Adipose tissue (tissue), 3 donors: ENCODE data around the gene FCHSD2. TPM values are rescaled to one million over a fixed set of nuclear protein-coding genes. Genes with fewer than 3 reads are reported as not detected.
"Not testable (repeated sequence)": the region's sequence is repeated elsewhere in the genome, so short reads cannot be mapped to it uniquely, and the experiment has no call there.

Experiments
- H3K27ac ChIP-seq: one replicate; pipeline ENCODE4 v1.5.1; 2013; ENCODE audit warnings: low read depth, low read length
- WGBS, 3 donors: extraction: QIAGEN DNeasy Blood & Tissue Kit; methylation state at CpG; one replicate each; pipeline ENCODE4 v1.1.7; 2013; 5-methylcytosine and 5-hydroxymethylcytosine counted together
- polyA plus RNA-seq, 3 donors: library from polyadenylated mRNA; stranded (reverse); fragments of 200-250 nt; gene quantifications; one replicate each; pipeline ENCODE4 v1.2.3, GENCODE V29; 2013
- donor health status: healthy with polysubstance abuse.
- donor health status: Bipolar disorder and iron deficiency.
- donor health status: healthy.

Gene FCHSD2
- polyA plus RNA-seq, 3 donors: 4.9 to 17.8 (median 16.3) TPM

DNA sequence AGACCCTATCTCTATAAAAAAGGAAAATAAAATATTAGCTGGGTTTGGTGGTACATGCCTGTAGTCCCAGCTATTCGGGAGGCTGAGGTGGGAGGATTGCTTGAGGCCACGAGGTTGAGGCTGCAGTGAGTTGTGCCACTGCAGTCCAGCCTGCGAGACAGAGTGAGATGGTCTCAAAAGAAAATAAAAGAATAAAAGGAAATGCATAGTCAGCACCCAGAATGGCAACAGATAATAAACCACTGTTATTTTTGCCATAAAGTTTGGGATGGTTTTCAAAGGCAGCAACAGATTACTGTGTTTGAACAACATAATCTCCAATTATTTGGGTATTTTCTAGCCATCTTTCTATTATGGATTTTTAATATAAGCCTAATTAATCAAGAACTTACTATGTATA, 266.0 kb downstream of the FCHSD2 start:
- 98 to 100% (median 99%) methylated on average over 3 of the region's 3 CpGs for WGBS, 3 donors
- no peak overlapping the region for H3K27ac ChIP-seq

DNA sequence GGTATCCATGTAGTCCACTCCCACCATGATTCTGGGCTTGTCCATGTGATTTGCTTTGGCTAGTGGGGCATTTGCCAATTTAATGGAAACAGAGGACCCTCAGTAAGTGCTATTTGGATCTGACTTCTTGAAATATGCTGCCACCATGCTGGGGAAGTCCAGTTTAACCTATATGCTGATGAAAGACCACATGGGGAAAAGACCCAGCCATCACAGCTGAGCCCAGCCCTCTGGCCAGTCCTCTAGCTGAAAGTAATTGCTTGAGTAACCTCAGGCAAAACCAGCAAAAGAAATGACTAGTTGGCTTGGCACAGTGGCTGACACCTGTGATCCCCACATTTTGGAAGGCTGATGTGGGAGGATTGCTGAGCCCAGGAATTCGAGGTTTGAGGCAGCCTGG, 266.4 kb downstream of the FCHSD2 start:
- 96 to 100% (median 97%) methylated on average over 1 of the region's 1 CpG for WGBS, 3 donors
- no peak overlapping the region for H3K27ac ChIP-seq

DNA sequence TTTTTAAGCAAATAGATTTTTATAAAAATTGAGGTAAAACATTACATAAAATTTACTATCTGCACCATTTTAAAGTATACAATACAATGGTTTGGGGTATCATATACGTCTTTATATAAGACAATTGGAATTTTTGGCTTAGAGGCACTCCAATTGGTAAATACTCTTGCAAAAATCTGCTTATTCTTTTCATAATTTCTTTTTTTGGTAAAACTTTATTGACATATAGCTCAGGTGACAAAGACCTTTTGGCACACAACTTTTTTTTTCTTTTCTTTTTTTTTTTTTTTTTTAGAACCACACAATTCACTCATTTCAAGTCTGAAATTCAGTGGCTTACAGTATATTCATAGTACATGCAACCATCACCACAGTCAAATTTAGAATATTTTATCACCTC, 270.1 kb downstream of the FCHSD2 start:
- 95 to 98% (median 97%) methylated on average over 1 of the region's 1 CpG for WGBS, 3 donors
- no peak overlapping the region for H3K27ac ChIP-seq

DNA sequence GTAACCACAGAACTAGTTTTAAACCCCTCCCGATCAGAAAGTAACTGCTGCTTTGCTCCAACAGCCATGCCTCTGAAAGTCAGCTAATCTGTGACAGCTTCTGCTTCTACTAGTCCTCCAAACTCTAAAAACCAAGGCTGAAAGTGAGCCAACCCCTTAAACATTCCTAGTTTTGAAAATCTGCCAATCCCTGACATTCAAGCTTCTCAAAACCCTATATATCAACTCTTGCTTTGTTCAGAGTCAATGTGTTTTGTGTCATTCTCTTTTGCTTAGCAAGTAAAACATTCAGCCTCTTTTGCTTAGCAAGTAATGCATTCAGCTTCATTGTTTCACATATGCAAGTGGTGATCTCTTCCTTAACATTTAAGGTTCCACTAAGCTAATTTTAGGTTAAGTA, 271.0 kb downstream of the FCHSD2 start:
- WGBS, 3 donors: 67 to 88% (median 87%) methylated on average over 1 of the region's 1 CpG
- no peak overlapping the region for H3K27ac ChIP-seq

DNA sequence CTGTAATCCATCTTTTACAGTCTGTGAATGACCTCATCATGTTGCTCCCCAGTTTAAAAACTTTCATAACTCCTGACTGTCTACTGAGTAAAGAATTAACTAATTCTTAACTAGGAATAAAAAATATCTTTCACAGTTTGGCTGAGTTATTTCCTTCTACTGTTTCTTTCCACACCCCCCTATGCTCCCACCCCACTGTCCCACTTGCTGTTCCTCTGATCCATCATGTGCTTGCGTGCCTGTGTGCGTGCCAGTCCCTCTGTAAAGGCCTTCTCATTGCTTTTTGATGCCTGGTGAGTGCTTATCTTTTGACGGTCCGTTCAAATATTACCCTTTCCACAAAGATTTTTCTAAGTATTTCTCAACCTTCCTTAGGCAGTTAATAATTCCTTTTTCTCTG, 272.3 kb downstream of the FCHSD2 start:
- 58 to 82% (median 72%) methylated on average over 4 of the region's 4 CpGs for WGBS, 3 donors
- H3K27ac ChIP-seq: no peak overlapping the region

DNA sequence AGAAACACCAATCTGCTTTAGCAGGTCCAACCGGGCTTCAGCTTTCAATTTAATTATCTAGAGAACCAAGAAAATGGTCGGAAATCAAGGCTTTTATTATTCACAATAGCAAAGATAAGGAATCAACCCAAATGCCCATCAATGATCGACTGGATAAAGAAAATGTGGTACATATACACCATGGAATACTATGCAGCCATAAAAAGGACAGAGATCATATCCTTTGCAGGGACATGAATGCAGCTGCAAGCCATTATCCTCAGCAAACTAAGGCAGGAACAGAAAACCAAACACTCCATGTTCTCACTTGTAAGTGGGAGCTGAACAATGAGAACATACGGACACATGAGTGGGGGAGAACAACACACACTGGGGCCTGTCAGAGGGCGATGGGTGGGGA, 274.1 kb downstream of the FCHSD2 start:
- WGBS, 3 donors: 97 to 98% (median 98%) methylated on average over 5 of the region's 5 CpGs
- no peak overlapping the region for H3K27ac ChIP-seq

DNA sequence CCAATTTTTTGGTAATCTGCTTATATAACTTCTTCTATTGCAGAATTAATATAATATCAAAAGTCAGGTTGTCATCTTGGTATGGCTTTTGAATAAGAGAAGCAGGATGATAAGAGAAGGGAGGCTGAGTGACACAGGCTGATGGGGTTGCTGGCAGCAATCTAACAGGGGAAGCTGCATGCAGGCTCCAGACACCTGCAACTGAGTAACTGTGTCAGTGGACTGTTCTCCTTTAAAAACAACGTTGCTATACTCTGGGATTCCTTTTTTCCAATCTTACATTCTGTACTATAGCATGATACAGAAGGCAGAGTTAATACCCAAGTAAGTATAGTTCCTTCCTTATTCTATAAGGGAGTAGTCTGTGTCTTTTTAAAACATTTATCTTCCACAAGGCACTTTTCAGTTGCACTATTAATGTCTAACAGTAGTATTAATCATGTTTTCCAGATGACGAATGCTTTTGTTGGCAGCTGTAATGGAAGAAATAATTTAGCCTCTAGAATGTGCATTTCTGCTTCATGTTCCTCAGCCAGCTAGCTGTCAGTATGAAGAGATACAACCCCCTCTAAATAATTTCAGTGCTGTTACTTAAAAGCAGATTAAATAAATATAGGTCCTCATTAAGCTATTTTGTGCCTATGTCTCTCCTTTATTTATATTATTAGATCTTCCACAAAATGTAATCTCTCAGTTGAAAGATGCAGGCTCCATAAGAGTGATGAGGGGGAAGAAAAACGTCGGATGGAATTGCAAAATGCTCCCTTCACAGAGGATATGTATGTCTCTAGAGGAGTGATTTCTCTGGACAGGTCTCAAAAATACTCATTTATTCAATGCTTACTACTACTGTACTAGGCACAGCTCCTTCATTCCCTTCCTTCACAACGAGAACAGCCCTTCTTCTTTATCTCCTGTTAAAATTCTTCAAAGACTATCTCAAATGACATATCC, 277.1 kb downstream of the FCHSD2 start:
- H3K27ac ChIP-seq: no peak overlapping the region
- 22 to 42% (median 23%) methylated on average over 5 of the region's 5 CpGs for WGBS, 3 donors

DNA sequence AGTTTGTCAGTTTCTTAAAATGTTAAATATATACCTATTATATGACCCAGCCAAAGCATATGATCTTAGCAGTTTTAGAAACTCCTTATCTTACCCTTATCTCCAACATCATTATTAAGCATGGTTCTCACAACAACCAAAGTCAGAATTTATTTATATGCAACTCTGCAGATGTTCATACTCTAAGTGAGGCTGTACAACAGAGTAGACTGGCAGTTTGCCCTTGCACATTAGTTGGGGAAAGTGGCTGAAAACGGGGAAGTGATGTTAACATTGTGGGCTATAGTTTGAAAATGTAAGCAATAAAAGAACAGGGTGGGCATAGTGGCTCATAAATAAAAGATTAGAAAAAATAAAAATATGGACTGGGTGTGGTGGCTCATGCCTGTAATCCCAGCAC, 278.2 kb downstream of the FCHSD2 start:
- 45 to 68% (median 63%) methylated on average over 1 of the region's 1 CpG for WGBS, 3 donors
- no peak overlapping the region for H3K27ac ChIP-seq

DNA sequence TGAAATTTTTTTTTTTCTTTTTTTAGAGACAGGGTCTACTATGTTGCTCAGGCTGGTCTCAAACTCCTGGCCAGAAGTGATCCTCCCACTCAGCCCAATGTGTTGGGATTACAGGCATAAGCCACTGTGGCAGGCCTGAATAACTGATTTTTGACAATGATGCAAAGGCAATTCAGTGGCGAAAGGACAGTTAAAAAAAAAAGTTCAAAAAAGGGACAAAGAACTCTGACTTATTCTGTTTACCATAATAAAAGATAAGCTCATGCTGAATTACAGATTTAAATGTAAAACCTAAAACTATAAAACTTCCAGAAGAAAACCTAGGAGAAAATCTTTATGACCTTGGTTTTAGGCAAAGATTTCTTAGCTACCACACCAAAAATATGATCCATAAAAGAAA, 279.0 kb downstream of the FCHSD2 start:
- no peak overlapping the region for H3K27ac ChIP-seq
- 95 to 100% (median 96%) methylated on average over 1 of the region's 1 CpG for WGBS, 3 donors

DNA sequence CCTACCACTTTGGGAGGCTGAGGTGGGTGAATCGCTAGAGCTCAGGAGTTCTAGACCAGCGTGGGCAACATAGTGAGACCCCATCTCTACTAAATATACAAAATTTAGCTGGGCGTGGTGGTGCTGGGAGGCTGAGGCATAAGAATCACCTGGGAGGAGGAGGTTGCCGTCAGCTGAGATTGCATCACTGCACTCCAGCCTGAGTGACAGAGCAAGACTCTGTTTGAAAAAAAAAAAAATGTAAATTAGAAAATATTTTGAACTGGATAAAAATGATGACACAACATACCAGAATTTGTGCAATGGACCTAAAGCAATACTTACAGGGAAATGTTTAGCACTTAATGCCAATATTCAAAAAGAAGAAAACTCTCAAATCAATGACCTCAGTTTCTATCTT, 281.5 kb downstream of the FCHSD2 start:
- no peak overlapping the region for H3K27ac ChIP-seq
- WGBS, 3 donors: 81 to 93% (median 91%) methylated on average over 4 of the region's 4 CpGs

DNA sequence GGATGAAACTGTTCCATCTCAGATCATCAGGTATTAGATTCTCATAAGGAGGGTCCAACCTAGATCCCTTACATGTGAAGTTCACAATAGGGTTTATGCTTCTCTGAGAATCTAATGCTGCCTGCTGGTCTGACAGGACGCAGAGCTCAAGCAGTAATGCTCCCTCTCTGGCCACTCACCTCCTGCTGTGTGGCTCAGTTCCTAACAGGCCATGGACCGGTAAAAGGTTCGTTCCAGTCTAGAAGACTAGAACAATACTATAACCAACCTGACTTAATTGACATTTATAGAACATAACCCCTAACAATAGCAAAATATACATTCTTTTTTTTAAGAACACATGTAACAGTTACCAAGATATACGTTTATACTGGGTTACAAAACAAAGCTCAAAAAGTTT, 282.1 kb downstream of the FCHSD2 start:
- 96 to 98% (median 96%) methylated on average over 4 of the region's 4 CpGs for WGBS, 3 donors
- H3K27ac ChIP-seq: no peak overlapping the region

DNA sequence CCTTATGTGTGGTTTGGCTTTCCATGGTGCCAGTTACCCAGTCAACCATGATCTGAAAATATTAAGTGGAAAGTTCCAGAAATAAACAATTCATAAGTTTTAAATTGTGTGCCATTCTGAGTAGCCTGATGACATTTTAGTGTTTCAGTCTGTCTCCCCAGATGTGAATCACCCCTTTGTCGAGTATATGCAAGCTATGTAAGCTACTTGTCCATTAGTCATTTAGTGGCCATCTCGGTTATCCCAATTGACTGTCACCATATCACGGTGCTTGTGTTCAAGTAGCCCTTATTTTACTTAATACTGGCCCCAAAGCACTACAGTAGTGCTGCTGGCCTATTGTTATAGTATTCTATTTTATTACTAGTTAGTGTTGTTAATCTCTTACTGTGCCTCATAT, 283.0 kb downstream of the FCHSD2 start:
- H3K27ac ChIP-seq: no peak overlapping the region
- WGBS, 3 donors: 94 to 99% (median 97%) methylated on average over 3 of the region's 3 CpGs

DNA sequence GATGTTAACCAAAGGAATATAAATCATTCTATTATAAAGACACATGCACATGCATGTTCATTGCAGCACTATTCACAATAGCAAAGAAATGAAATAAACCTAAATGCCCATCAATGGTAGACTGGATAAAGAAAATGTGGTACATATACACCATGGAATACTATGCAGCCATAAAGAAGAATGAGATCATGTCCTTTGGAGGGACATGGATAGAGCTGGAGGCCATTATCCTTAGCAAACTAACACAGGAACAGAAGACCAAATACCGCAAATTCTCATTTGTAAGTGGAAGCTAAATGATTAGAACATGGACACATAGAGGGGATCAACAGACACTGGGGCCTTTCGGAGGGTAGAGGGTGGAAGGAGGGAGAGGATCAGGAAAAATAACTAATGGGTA, 283.9 kb downstream of the FCHSD2 start:
- WGBS, 3 donors: 99 to 100% (median 100%) methylated on average over 2 of the region's 2 CpGs
- not testable (repeated sequence) for H3K27ac ChIP-seq

DNA sequence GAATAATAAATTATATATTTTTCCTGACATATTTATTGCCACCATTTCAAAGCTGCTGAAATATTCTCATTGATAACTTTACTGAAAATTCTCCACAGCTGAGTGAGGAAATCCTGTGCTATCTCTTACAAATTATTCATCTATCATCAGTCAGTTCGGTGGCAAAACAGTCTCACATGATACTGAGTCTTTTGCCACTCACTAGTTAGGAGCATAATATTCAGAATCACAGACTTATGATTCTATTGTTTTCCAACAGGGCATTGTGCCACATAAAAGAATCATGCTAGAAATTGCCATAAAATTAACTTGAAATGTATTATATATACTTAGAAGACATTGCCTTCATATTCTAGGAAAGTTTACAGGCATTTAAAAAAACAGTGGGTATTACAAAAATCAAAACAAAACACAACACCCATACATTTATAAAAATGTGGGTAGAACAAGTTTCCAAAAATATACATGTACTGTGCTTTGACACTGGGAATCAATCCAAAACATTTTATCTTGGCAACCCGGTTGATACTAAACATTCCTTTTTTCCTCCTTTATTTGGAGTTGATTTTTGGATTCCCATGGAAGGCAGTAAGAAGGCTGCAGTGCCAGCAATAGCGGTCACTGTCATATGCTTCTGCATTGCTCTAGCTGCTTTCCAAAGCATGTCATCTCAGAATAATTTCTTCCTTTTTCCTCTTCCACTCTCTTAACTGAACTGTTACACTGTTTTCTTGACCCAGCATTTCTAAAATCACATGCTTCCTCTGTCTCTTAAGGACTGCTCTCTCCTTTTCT, 285.4 kb downstream of the FCHSD2 start:
- 6 to 25% (median 22%) methylated on average over 3 of the region's 3 CpGs for WGBS, 3 donors
- H3K27ac ChIP-seq: no peak overlapping the region

DNA sequence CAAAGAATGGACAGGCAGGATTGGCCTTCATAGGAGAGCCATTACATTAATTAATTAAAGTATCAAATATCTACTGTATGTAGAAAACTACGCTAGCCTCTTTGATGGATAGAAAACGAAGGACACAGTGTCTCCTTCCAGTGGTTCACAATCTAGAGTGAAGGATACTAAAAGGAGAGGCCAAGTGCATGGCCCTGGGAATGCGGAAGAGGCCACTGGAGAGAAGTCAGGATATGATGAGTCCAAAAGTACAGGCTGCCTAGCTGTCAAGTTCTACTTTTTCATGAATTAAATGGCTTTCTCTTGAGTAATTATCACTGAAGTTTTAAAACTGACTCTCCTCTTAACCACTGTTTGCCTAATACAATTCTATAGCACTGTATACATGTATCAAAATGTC, 286.1 kb downstream of the FCHSD2 start:
- H3K27ac ChIP-seq: no peak overlapping the region
- WGBS, 3 donors: 69 to 88% (median 84%) methylated on average over 3 of the region's 3 CpGs

DNA sequence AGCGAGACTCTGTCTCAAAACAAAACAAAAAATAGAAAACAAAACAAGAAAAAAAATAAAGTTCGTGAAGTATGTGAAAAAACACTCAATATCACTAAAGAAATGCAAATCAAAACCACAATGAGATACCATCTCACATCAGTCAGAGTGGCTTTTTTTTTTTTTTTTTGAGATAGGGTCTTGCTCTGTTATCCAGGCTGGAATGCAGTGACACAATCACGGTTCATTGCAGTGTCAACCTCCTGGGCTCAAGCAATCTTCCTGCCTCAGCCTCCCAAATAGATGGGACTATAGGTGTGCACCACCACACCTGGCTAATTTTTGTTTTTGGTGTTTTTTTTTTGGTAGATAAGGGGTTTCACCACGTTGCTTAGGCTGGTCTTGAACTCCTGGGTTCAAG, 290.4 kb downstream of the FCHSD2 start:
- WGBS, 3 donors: 89 to 94% (median 92%) methylated on average over 4 of the region's 4 CpGs
- H3K27ac ChIP-seq: no peak overlapping the region

DNA sequence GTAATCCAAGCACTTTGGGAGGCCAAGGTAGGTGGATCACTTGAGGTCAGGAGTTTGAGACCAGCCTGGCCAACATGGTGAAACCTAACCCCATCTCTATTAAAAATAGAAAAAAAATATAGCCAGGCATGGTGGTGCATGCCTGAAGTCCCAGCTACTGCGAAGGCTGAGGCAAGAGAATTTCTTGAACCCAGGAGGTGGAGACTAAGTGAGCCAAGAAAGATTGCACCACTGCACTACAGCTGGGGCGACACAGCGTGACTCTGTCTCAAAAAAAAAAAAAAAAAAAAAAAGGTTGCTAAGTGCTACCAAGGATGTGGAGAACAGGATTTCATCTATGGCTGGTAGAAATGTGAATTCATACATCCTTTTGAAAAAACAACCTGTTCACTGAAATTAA, 291.3 kb downstream of the FCHSD2 start:
- H3K27ac ChIP-seq: no peak overlapping the region
- WGBS, 3 donors: 72 to 94% (median 80%) methylated on average over 3 of the region's 3 CpGs

DNA sequence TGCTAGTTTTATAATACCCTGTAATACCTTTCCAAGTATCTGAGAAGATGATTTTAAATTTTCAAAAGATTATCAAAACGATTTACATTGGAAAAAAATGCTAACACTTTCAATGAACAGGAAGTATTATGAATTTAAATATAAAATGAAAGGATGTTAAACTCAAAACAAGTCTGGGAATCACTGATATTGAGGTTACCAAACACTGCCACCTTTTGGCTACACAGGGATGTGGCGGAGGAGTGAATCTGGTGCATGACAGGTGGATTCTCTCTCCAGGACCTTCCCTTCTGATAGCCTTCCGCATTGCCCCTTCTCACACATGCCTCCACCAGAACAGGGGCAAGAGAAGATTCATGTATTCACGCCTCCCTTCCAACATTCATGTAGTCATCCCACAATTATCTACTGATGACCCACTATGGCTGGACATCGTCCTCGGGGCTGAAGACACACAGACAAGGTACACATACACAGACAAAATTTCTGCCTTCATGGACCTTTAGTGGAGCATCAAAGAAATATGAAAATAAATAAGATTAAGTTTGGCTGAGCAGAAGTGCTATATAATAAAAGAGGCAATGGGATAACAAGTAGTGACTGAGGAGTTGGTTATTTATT, 293.2 kb downstream of the FCHSD2 start:
- H3K27ac ChIP-seq: no peak overlapping the region
- WGBS, 3 donors: 67 to 75% (median 70%) methylated on average over 6 of the region's 6 CpGs

DNA sequence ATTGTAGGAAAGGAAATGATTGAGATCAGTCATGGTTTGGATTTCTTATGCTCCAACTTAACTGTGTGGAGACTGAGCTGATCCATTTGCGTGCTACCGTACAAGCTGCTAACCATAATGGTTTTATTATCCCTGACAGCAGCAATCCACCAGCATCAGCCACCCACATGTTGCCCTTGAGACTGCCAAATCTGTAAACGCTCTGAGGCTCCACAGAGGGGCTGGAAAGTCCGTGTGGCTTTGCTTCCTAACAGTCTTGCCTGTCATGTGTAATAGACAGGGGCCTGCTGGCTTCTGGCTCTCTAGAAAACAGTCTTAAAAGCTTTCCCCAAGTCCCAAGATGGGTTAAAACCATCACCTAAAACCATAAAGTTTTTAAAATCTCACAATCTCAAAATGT, 297.8 kb downstream of the FCHSD2 start:
- no peak overlapping the region for H3K27ac ChIP-seq
- 74 to 84% (median 80%) methylated on average over 4 of the region's 4 CpGs for WGBS, 3 donors
